ENCODE measurements around the gene RASSF6.
"Not testable (repeated sequence)": the region's sequence is repeated elsewhere in the genome, so short reads cannot be mapped to it uniquely, and the experiment has no call there.

Gene RASSF6

DNA sequence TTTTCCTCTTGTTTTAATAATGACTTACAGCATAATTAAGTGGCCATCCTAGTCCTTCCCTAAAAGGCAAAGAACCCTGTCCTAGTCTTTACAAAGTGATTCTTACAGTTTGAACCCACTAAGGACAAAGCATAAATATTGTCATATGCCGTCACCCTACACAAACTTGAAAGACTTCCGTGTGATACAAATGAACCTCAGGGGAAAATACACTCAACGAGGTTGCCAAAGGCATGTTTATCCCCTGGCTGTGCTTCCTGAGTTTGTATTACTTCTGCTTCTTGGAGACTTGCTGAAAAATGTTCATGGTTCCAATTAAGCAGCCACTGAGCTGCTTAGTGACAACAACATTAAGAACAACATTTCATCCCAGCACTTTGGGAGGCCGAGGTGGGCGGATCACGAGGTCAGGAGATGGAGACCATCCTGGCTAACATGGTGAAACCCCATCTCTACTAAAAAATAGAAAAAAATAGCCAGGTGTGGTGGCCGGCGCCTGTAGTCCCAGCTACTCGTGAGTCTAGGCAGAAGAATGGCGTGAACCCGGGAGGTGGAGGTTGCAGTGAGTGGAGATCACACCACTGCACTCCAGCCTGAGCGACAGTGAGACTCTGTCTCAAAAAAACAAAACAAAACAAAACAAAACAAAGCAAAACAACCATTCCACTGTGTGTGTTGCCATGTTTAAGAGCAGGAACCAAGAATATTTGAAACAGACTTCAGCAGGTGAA is 16.2 kb downstream of the RASSF6 start:
- DNase-seq, result no peak
- no peak for TF ChIP-seq GATA1 (IDR thresholded peaks at IDR 0.05; ENCODE audit: low read depth, low read length)
- no peak for TF ChIP-seq POLR2A (IDR thresholded peaks at IDR 0.05; ENCODE audit: low read length)

GRCh38 chr4:73603271-73603710 is 16.9 kb downstream of the RASSF6 start:
- no peak for DNase-seq

DNA sequence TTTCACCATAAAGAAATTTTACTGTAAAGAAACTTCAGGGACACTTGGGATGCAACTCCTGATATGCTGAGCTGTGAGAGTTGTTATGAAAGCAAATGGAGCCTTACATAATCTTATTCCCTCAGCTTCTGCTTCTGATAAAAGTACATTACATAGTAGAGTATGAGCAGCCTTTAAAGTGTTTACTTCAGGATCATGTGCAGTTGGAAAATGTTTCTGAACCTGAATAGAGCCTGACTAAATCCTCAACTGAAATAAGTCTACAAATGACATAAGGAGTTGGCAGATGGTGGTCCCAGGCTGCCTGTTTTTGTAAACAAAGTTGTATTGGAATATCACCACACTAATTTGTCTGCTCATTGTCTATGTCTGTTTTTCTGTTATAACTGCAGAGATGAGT is 19.3 kb downstream of the RASSF6 start:
- no peak for DNase-seq

More at GRCh38 chr4:73603271-73603710, 16.9 kb downstream of the RASSF6 start:
- TF ChIP-seq GATA1 (IDR thresholded peaks at IDR 0.05; ENCODE audit: low read depth, low read length) (no peak), POLR2A (IDR thresholded peaks at IDR 0.05; ENCODE audit: low read length) (no peak)

GRCh38 chr4:73599182-73599581 is 21.1 kb downstream of the RASSF6 start:
- no peak for DNase-seq

More for the DNA sequence above, 19.3 kb downstream of the RASSF6 start:
- TF ChIP-seq POLR2A (IDR thresholded peaks at IDR 0.05; ENCODE audit: low read length), result no peak
- TF ChIP-seq GATA1 (IDR thresholded peaks at IDR 0.05; ENCODE audit: low read depth, low read length), result no peak

GRCh38 chr4:73597594-73597993 is 22.6 kb downstream of the RASSF6 start:
- TF ChIP-seq POLR2A (IDR thresholded peaks at IDR 0.05; ENCODE audit: low read length) (no peak), GATA1 (IDR thresholded peaks at IDR 0.05; ENCODE audit: low read depth, low read length) (no peak)
- no peak for DNase-seq

More at GRCh38 chr4:73599182-73599581, 21.1 kb downstream of the RASSF6 start:
- TF ChIP-seq GATA1 (IDR thresholded peaks at IDR 0.05; ENCODE audit: low read depth, low read length), result no peak
- TF ChIP-seq POLR2A (IDR thresholded peaks at IDR 0.05; ENCODE audit: low read length), result no peak

DNA sequence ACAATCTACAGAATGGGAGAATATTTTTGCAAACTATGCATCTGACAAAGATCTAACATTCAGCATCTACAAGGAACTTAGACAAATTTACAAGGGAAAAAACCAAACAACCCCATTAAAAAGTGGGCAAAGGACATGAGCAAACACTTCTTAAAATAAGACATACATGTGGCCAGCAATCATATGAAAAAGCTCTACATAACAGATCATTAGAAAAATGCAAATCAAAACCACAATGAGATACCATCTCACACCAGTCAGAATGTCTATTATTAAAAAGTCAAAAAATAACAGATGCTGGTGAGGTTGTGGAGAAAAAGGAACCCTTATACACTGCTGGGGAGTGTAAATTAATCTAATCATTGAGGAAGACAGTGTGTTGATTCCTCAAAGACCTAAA is 23.1 kb downstream of the RASSF6 start:
- DNase-seq, result not testable (repeated sequence)

DNA sequence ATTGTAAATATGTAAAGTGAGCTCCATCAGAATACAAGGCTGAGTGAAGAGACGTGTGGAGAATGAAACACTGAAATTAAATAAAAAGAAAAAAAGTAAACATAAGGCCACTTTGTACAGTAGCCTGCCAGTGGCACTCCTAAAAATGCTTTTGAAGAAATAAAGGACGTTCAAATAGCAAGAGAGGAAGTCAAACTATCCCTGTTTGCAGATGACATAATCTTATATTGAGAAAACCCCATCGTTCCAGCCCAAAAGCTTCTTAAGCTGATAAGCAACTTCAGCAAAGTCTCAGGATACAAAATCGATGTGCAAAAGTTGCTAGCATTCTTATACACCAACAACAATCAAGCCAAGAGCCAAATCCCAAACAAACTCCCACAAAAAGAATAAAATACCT is 24.2 kb downstream of the RASSF6 start:
- no peak for DNase-seq
- no peak for TF ChIP-seq GATA1 (IDR thresholded peaks at IDR 0.05; ENCODE audit: low read depth, low read length)
- TF ChIP-seq POLR2A (IDR thresholded peaks at IDR 0.05; ENCODE audit: low read length), result no peak

- no peak for TF ChIP-seq GATA1 (IDR thresholded peaks at IDR 0.05; ENCODE audit: low read depth, low read length)
- no peak for TF ChIP-seq POLR2A (IDR thresholded peaks at IDR 0.05; ENCODE audit: low read length)
- DNase-seq, result peak; percentile 2 to 33
These were observed 26.5 kb downstream of the RASSF6 start for GRCh38 chr4:73593631-73594241.

GRCh38 chr4:73589887-73590801 is 30.1 kb downstream of the RASSF6 start:
- DNase-seq, result no peak
- TF ChIP-seq POLR2A (IDR thresholded peaks at IDR 0.05; ENCODE audit: low read length) (no peak), GATA1 (IDR thresholded peaks at IDR 0.05; ENCODE audit: low read depth, low read length) (no peak)

GRCh38 chr4:73589261-73589847 is 30.9 kb downstream of the RASSF6 start:
- peak in 1 of 2 experiments; percentile 20 for DNase-seq
- TF ChIP-seq GATA1 (IDR thresholded peaks at IDR 0.05; ENCODE audit: low read depth, low read length) (no peak), POLR2A (IDR thresholded peaks at IDR 0.05; ENCODE audit: low read length) (no peak)

DNA sequence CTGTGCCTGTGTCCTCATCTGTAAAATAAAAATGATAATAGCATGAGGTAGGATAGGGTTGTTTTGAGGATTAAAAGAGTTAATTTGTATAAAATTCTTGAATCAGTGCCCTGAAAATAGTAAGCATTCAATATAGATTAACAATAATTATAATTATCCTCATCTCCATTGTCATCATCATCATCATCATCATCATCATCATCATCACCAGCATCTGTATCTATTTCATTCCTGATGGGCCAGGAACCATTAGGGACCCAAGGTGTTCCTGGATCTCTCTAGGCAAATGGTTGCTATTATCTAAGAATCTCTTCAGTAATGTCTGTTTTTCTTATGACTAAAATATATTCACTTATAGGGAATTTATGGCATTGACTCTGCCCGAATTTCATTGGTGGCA is 31.6 kb downstream of the RASSF6 start:
- no peak for TF ChIP-seq POLR2A (IDR thresholded peaks at IDR 0.05; ENCODE audit: low read length)
- TF ChIP-seq GATA1 (IDR thresholded peaks at IDR 0.05; ENCODE audit: low read depth, low read length), result no peak
- DNase-seq, result no peak

DNA sequence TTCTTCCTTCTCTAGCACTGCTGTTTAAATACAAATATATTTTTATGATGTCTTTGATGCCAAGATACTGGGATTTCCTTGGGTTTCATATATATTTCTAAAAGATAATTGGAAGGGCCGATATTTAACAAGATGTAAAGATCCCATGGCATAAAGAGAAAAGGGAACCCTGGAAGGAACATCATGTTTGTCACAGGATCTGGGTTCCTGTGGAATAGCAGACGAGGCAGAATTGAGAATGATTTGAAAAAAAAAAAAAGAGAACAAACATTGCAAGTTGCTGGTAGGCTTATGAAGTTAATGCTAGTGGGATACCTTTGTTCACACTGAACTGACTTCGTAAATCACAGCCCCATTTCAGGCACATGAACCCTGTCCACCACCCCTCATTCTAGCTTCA is 33.6 kb downstream of the RASSF6 start:
- TF ChIP-seq GATA1 (IDR thresholded peaks at IDR 0.05; ENCODE audit: low read depth, low read length) (no peak), POLR2A (IDR thresholded peaks at IDR 0.05; ENCODE audit: low read length) (no peak)
- DNase-seq, result no peak

DNA sequence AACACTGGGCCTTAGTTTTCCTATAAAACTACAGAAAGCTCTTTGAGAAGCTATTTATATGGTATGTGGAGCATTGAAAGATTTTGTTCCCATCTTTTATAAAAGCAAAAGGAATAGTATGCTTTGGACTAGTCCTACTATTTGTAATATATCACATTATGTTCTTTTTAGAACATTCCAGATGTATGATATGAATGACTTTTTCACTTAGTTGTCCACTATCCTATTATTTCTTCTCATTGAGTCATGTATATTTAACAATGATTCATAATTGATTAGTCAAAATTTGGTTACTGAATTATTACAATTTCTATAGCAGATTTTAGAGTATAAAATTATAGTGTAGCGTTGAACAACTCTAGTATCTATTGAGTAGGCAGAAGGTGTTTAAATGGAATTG is 34.2 kb downstream of the RASSF6 start:
- no peak for DNase-seq
- TF ChIP-seq GATA1 (IDR thresholded peaks at IDR 0.05; ENCODE audit: low read depth, low read length) (no peak), POLR2A (IDR thresholded peaks at IDR 0.05; ENCODE audit: low read length) (no peak)

GRCh38 chr4:73585345-73585744 is 34.9 kb downstream of the RASSF6 start:
- TF ChIP-seq GATA1 (IDR thresholded peaks at IDR 0.05; ENCODE audit: low read depth, low read length) (no peak), POLR2A (IDR thresholded peaks at IDR 0.05; ENCODE audit: low read length) (no peak)
- DNase-seq, result peak in 1 of 2 experiments; percentile 32

Measured in erythroblast (primary cell).